ENCODE data around the gene OSBPL7.

OSBPL7 gene

DNA sequence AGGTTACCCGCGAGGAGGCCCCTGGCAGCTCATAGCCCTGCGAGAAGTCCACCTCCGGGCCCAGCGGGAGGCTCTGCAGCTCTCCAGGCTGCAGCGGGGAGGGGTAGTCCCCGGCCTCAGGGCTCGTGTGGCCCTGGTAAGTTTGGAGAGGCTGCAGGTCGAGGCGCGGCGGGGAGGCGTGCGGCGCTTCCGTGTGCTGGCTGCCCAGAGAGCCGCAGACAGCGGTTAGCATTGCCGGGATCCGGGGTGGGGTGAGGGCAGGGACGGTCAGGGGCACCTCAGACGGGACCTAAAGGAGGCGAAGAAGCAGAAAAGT is 26.6 kb upstream of the OSBPL7 start:
- no peak for DNase-seq (ENCODE audit: low read depth in 2 of 2, low spot score in 1 of 2)

DNA sequence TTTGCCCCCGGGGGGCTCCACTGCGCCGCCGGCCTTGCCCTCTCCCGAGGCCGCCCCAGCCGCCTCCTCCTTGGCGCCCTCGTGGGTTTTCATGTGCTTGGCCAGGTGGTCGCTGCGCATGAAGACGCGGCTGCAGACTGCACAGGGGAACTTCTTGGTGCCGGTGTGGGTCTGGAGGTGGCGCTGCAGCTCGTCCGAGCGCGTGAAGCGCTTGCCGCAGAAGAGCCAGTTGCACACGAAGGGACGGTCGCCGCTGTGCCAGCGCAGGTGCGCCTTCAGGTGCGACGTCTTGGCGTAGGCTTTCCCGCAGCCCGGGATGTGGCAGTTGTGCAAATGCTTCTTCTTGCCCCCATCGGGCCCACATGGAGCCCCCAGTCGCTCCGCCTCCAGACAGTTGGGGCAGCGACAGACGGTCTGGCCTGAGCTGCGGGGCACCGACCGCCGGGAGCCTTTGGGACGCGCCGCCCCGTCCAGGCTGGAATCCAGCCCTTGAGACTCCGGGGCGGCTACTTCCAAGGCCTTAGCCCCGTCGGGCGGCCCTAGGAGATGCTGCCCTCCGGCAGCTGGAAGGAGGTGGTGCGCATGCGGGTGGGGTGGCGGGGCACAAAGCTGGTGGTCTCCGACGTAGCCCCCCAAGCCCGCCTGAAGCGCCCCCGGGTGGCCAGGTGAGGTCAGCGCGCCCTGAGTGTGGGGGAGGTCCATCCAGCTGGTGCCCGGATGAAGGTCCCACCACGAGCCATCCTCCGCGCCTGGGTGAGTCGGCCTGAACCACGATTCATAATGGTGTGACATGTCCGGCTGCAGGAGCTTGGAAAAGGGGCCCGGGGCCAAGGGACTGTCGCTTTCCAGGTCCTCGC is 26.0 kb upstream of the OSBPL7 start:
- DNase-seq (ENCODE audit: low read depth in 2 of 2, low spot score in 1 of 2) = no peak

DNA sequence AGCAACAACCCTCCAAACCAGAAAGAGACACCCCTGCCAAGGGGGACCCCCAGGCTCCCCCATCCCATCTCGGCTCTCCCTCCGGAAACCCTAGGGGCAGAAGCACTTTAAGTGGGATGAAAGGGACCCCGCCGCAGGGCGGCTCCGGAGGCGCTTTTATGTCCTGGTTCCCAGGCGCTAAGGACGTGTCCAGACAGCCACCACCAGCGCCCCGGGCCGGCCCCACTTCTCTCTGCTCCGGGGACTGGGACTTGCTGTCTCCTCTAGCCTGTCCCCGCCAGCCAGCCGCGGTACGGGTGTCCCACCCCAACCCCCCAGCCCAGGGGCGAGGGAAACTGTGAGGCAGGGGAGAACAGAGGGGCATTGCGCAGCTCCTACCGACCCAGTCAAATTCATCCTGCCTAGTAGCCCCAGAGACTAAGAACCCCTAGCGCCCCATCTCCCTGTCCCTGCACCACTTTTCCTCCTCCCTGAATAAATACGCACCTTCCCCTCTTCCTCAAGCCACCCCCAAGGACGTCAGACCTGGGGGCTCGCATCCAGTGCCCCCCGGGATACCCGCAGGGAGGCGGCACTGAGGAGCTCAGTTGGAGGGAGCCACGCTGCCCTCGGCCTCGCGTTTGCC is 25.2 kb upstream of the OSBPL7 start:
- DNase-seq (ENCODE audit: low read depth in 2 of 2, low spot score in 1 of 2) = no peak

DNA sequence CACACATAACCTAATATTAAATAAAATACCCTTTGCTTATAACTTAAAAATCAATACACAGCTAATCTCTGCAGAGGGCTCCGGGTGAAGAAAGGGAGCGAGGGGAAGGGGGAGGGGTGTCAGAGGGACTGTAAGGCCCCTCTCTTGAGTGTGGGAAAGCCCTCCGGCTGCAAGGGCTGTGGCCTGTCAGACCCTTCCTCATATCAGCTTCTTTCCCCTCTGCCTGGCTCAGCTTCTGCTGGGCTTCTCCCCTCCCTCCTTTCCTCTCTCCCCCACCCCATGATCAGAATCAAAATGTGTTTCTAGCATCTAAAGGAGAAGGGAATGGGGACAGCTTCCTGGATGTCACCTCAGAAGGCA is 24.1 kb upstream of the OSBPL7 start:
- no peak for DNase-seq (ENCODE audit: low read depth in 2 of 2, low spot score in 1 of 2)

DNA sequence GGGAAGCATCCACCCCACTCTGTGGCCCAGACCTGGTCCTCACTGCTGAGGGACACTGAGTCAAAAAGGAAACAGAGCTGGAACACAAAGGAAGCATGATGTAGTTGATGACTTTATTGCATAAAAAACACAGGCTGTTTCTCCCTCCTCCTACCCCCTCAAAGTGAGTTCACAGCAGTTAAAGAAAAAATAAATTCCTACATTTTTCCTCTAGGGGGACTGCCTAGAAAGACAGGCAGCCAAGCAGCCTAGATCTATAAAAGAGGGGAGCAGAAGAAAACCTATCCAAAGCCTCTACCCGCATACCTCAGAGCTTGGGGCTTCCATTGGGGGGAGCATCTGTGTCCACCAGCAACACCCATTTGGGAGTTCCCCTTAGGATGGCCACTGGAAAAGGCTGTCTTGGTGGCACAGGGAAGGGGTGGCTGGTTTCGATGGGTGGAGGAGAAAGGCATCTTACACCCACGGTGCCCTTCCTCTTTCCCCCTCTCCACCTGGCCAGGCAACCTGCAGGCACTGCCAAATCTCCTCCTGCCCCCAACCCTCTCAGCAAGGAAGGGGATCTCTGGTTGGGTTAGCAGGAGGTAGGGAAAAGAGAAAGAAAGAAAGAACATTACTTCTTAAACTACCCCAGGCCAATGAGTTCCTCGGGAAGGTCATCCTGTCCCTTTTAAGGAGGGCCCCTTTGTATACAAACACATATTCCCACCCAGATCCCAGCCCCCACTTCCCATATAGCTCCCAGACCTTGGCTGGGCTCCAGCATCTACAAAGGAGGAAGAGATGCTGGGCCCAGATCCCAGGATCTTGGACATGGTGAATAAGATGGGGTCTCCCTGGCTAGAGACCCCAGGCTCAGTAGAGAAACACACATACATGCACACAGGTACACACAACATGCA is 23.5 kb upstream of the OSBPL7 start:
- no peak for DNase-seq (ENCODE audit: low read depth in 2 of 2, low spot score in 1 of 2)

DNA sequence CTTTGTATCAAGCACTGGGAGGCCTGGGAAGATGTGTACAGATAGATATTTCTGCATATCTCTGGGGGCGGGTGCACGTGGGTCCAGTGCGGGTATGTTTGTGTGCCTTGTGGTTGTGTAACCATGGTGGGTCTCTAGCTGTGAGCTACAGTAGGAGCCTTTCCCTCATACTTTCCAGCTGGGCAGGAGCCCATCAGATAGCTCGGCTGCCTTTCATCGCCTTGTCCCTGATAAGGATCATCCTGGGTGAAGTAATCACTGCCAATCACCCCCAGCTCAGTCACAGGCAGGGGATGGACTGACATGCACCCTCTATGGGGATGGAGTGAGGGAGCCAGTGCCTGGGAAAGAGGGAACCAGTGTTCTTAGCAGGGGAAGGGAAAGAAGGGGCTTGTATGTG is 22.6 kb upstream of the OSBPL7 start:
- no peak for DNase-seq (ENCODE audit: low read depth in 2 of 2, low spot score in 1 of 2)

DNA sequence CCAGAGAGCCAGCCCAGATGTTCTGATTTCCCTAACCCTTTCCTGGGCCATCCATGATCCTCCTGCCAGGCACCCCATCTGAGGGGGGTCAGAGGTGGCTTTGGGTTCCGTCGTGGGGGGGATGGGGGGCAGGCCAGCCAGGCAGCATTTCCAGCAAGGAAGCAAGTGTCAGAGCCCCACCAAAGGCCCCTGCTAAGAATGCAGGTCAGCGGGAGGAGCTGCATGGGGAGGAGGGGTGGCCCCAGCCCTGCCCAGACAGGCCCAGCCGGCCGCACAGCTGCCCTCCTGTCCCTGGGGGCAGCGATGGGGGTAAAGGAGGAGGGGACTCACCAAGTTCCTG is 21.8 kb upstream of the OSBPL7 start:
- no peak for DNase-seq (ENCODE audit: low read depth in 2 of 2, low spot score in 1 of 2)

DNA sequence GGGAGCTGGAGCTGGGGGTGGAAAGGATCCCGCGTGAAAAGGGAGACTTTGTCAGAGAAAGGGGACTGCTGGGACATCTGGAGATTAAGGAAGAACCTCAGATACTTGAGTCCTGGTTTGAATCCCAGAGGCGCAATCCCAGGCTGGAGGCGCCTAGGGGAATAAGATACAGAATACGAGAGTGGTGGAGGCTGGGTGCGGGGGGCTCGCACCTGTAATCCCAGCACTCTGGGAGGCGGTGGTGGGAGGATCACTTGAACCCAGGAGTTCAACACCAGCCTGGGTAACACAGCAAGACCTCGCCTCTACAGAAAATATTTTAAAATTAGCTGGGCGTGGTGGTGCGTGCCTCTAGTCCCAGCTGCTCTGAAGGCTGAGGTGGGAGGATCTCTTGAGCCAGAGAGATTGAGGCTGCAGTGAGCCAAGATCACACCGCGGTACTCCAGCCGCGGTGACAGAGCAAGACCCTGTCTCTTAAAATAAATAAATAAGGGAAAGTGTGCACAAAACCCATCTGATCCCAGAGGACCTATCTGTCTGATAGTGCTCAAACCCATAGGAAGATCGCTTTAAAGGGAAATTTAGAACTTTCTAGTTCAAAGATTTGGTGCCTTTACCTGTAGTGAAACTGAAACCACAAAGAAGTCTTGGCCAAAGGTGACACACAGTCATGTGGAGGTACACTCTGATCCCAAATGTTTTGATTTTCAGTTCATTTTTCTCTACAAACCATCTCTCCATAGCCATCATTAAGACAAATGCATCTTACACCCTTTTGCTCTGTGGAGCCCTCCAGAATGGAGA is 20.1 kb upstream of the OSBPL7 start:
- no peak for DNase-seq (ENCODE audit: low read depth in 2 of 2, low spot score in 1 of 2)

DNA sequence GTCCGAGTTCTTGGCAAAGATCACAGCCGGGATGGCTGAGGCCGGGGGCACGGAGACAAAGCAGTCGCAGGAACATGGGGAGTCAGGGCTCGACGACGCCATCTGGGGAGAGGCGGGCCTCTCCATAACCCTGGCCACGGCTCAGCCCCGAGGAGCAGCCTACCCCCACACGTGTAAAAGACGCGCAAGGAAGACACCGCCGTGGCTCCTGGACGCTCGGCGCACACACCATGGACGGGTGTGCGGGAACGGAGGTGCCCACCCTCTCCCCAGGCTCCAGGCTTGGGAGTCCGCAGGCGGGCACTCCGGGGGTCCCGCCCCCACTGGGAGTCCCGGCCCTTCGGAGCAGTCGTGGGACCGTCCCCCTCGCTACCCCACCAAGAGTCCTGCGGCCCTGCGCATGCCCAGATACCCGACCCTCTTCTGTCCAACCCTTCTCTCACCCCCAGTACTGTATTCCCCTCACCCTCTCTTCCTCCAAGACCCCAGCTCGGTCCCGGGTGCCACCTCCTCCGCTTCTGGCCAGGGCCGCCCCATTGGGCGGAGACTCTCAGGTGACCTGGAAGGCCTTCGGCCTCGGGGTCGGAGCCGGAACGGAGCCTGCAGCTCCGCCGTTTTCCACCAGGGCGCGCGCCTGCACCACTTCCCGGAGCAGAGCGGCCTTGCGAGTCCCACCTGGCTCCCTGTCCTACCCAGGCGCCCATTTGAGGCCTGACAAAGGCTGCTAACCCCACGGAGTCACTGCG is 19.3 kb upstream of the OSBPL7 start, which contains the start of gene SCRN2:
TSS of gene SCRN2 (minus strand) at position 532 of the 746 bp plus-strand sequence. CDS start at position 102, 430 bp downstream.
- DNase-seq (ENCODE audit: low read depth in 2 of 2, low spot score in 1 of 2) = peak; percentile 65 to 71

DNA sequence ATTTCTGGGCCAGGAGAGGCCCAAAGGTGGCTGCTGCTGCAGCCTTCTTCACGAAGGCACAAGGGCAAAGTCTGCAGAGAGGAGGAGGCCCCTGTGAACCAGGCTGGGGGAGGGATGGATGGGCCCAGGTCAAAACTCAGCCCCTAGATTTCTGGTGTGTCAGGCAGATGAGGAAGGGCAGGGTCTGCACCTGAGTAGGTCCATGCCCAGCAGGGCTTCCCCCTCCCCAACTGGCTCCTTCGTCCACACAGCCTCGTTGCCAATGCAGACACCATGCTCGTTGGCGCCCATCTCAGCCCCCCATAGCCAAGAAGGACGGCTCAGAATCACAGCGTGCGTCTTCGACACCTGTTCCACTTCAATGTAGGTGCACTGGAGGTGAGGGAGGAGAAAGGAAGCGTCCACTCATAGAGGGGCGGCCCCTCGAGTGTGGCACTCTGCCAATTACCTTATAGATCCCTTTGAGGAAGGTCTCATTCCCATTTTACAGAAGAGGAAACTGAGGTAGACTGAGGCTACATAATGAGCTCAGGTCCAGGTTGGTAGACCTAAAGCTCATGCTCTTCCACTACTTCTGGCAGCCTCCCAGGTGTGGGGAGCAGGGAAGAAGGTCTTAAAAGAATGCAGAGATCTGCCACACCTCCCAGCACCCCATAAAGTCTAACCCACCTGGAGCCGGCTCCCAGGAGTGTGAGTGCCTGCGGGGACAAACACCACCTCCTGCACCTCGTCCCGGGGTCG is 18.6 kb upstream of the OSBPL7 start:
- DNase-seq (ENCODE audit: low read depth in 2 of 2, low spot score in 1 of 2) = no peak

DNA sequence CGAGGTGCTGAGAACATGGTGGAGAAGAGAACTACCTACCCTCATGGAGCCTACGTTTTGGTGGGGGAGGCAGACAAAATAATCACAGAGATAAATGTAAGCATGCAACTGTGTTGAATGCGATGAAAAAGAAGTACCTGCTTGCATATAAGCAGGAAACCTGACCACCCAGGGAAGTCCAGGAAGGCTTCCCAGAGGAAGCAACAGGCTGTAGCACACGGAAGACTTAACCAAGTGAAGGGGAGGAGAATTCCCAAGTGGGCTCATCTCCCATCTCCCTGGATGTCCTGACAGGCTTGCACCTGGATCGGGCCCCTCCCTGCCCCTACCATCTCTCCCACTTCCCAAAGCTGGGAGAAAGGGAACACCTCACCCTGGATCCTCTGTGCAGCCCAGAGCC is 17.5 kb upstream of the OSBPL7 start:
- DNase-seq (ENCODE audit: low read depth in 2 of 2, low spot score in 1 of 2) = no peak

DNA sequence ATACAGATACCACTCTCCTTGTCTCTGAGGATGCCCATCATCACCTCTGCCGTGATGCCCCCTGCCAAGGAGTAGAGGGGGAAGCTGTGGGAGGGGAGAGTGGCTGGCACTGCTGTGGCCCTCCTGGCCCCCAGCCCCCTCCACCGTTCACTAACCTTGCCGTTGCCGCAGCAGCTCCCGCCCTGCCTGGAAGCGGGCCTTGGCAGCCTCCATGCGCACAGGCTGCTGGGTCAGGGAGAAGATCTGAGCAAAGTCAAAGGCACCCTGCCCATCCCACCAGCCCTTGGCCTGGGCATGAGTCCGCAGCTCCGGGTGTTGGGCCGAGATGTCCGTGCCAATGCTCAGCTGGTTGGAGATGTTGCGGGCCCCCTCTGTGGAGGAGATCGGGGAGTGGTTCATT is 17.0 kb upstream of the OSBPL7 start:
- no peak for DNase-seq (ENCODE audit: low read depth in 2 of 2, low spot score in 1 of 2)

DNA sequence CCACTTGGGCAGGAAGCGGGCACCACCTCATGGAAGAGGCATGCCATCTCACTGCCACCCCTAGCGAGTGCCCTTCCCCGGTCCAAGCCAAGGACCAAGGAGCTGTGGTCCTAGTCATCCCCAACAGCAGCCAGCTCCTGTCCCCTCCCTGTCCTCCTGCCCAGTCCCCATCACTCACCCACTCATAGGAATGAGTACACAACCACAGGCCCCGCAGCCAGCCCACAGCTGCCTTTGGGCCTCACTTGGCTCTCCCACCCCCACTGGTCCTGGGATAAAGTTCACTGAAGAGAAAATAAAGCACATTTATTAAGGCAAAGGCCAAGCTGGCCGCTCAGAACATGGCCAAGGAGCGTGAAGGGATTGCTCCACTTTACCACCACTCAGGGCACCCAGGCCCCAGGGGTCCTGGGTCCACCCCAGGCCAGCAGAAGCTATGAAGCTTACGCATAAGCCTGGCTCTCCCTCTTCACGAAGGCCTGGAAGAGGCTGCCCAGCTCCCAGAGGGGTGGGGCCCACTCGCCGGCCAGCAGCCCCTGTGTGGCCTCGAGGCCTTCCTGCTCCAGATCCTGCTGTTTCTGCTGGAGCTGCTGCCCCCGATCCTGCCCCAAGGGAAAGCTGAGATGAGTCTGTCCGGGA is 15.9 kb upstream of the OSBPL7 start:
- DNase-seq (ENCODE audit: low read depth in 2 of 2, low spot score in 1 of 2) = no peak

DNA sequence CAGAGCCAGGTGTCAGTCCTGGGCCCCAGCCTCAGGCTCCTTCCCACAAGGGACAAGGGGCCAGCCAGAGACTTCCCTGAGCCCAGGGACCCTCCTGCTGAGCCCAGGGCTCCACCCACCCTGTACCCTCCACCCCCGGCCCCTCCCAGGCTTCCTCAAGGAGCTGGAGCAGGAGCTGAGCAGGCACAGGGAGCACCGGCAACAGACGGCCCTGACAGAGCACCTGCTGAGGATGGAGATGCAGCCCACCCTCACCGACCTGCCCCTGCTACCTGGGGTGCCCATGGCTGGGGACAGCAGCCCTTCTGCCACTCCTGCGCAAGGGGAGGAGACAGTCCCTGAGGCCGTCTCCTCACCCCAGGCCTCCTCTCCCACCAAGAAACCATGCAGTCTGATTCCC is 15.0 kb upstream of the OSBPL7 start:
- no peak for DNase-seq (ENCODE audit: low read depth in 2 of 2, low spot score in 1 of 2)

DNA sequence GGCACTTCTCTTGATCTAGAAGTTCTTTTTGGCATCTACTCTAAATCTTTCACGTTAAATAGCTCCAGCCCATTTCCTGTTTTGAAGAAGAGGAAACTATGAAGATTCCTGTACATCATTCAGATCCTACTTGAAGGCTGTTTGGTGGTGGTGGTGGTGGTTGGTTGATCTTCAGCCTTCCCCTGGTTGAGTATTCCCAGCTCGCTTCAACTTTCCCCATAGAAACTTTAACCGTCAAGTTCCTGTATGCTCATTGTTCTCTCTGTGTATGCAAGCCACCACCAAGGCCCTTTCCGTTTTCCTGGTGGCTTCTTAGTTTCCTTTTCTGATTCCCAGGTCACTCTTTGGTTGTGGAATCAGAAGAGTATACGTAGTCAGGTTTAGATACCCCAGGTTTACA is 13.2 kb upstream of the OSBPL7 start:
- no peak for DNase-seq (ENCODE audit: low read depth in 2 of 2, low spot score in 1 of 2)

DNA sequence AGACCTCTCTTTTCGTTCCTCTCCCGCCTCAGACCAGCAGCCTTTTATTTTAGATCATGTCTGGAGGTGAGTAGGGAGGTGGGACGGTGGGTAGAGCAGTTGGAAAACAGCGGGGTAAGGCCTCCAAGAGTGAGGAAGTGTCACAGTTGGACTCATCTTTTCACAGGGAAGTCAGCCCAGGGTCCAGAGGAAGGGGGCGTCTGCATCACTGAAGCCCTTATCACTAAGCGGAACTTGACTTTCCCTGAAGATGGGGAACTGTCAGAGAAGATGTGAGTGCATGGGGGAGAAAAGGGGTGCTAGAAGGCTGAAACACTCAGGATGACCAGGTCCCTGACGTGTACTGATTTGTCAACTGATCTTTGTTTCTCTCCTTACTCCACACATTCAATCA is 10.3 kb upstream of the OSBPL7 start:
- no peak for DNase-seq (ENCODE audit: low read depth in 2 of 2, low spot score in 1 of 2)

DNA sequence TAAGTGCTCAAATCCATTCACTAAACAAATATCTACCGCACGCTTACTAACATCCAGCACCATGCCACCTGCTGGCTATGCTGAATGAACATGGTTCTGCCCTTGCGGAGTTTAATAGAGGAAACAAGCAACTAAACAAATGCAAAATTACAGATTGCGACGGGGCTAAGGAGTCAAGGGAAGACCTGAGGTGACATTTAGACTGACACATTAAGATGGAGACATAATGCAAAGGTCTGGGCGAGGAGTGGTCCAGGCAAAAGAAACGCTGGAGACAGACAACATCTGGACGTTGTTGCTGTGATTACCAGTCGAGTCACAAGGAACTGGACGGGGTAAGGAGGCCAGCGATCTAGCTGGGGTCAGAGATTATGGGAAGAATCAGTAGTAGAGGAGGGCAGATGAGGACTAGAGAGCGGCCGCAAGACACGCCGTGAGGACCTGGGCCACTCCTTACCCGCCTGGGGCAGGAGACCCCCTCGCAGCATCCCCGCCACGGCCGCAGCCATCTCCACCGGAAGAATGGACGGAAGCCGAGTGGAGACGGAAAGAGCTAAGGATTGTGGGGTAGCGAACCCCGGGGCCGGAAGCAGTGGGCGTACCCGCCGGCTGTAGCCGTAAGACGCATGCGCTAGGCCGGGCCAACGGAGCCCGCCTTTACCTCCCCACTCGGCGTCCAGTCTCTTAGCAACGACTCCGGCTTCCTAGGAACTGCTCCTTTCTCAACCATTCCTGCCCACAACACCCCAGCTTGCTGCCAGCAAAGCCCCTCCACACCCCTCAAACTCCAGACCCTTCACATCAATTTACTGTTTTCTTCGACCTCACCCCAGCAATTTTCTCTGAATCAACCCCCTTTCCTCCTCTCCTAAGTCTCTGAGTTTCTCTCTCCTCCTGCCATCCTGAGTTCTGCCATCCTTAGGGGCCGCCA is 9.7 kb upstream of the OSBPL7 start, which contains the start of the genes LRRC46 and MRPL10:
TSS of gene LRRC46 (plus strand) at position 668 of the 931 bp plus-strand sequence. CDS start 320 bp downstream, outside the sequence.
TSS of gene MRPL10 (minus strand) at position 539 of the 931 bp plus-strand sequence. CDS start at position 509, 30 bp downstream.
- DNase-seq (ENCODE audit: low read depth in 2 of 2, low spot score in 1 of 2) = peak; percentile 82 to 85
